IPS DF 4.7 (cell line): ENCODE results near the gene FAM217A.

Source experiments
- DNase-seq: peaks from one replicate; pipeline ENCODE4 v3.0.0-alpha.2; 2013; ENCODE audit warnings: low spot score; ENCODE audit errors: extremely low read depth

FAM217A gene

GRCh38 chr6:4085332-4085700 lies 6.4 kb upstream of the FAM217A start:
- no peak for DNase-seq

- DNase-seq, result no peak
Observed at GRCh38 chr6:4084444-4085331, 5.8 kb upstream of the FAM217A start.

- DNase-seq, result no peak
Observed at GRCh38 chr6:4074478-4075235, 4.3 kb downstream of the FAM217A start.

GRCh38 chr6:4071330-4071729 lies 7.6 kb downstream of the FAM217A start:
- DNase-seq, result no peak

GRCh38 chr6:4069199-4069598 lies 9.7 kb downstream of the FAM217A start:
- no peak for DNase-seq

GRCh38 chr6:4067673-4068072 lies 11.3 kb downstream of the FAM217A start:
- DNase-seq, result no peak

GRCh38 chr6:4066029-4066755 lies 12.7 kb downstream of the FAM217A start:
- no peak for DNase-seq

GRCh38 chr6:4059115-4059777 lies 19.7 kb downstream of the FAM217A start:
- no peak for DNase-seq

- no peak for DNase-seq
Observed at GRCh38 chr6:4057036-4057435, 21.9 kb downstream of the FAM217A start.

- no peak for DNase-seq
Observed at GRCh38 chr6:4055420-4056041, 23.4 kb downstream of the FAM217A start.

- DNase-seq, result no peak
Observed at GRCh38 chr6:4049246-4049645, 29.7 kb downstream of the FAM217A start.

GRCh38 chr6:4041480-4041879 lies 37.5 kb downstream of the FAM217A start:
- DNase-seq, result no peak

- DNase-seq, result no peak
Observed at GRCh38 chr6:4039348-4039747, 39.6 kb downstream of the FAM217A start.

GRCh38 chr6:4036581-4036980 lies 42.4 kb downstream of the FAM217A start:
- DNase-seq, result no peak

- no peak for DNase-seq
Observed at GRCh38 chr6:4032475-4032874, 46.5 kb downstream of the FAM217A start.

GRCh38 chr6:4031442-4031841 lies 47.5 kb downstream of the FAM217A start:
- no peak for DNase-seq

- no peak for DNase-seq
Observed at GRCh38 chr6:4030669-4031068, 48.3 kb downstream of the FAM217A start.

GRCh38 chr6:4029687-4030086 lies 49.2 kb downstream of the FAM217A start:
- DNase-seq, result no peak

GRCh38 chr6:4028051-4028450 lies 50.9 kb downstream of the FAM217A start:
- no peak for DNase-seq

- DNase-seq, result no peak
Observed at GRCh38 chr6:4025681-4026080, 53.3 kb downstream of the FAM217A start.

GRCh38 chr6:4023240-4023639 lies 55.7 kb downstream of the FAM217A start:
- DNase-seq, result no peak
